Activated CD8-positive, alpha-beta T cell treated with anti-CD3 and anti-CD28 coated beads, Interleukin-2, amount 10 ng/mL, durations not matched to agents 7 days and 5 days (primary cell): ENCODE results near the gene DLG2. TPM values are rescaled to one million over a fixed set of nuclear protein-coding genes. Genes with fewer than 3 reads are reported as not detected.

ENCODE experiments used
- ATAC-seq: fragments of 150-1000 bp; cut with Tn5 transposase; one replicate; pipeline ENCODE4 v1.10.0; 2021; ENCODE audit warnings: moderate library complexity
- CTCF ChIA-PET: fragments of 350-600 bp; sonication (Branson Sonifier 250); formaldehyde crosslinking; loops from one replicate; lab custom pipeline; 2021; ENCODE audit warnings: antibody characterized with exemption; lab: Charles Lee
- POLR2A ChIA-PET: fragments of 350-600 bp; sonication (Branson Sonifier 250); formaldehyde crosslinking; loops from one replicate; lab custom pipeline; 2021; ENCODE audit warnings: antibody characterized with exemption; lab: Charles Lee
- DNase-seq: peaks from one replicate; pipeline ENCODE4 v3.0.0-alpha.2; 2020
- H3K27ac Mint-ChIP-seq: one replicate; pipeline ENCODE4 v1.8.0; 2021; ENCODE audit warnings: mild to moderate bottlenecking, mixed read lengths
- H3K27me3 Mint-ChIP-seq: one replicate; pipeline ENCODE4 v1.8.0; 2021; ENCODE audit warnings: low read depth, mixed read lengths
- H3K36me3 Mint-ChIP-seq: one replicate; pipeline ENCODE4 v1.8.0; 2021; ENCODE audit warnings: low read depth, mixed read lengths
- H3K4me1 Mint-ChIP-seq: one replicate; pipeline ENCODE4 v1.8.0; 2021; ENCODE audit warnings: low read depth, mixed read lengths
- H3K4me3 Mint-ChIP-seq: one replicate; pipeline ENCODE4 v1.8.0; 2021; ENCODE audit warnings: mild to moderate bottlenecking, mixed read lengths
- H3K9me3 Mint-ChIP-seq: one replicate; pipeline ENCODE4 v1.8.0; 2022; ENCODE audit warnings: mixed read lengths; ENCODE audit not compliant: insufficient read depth
- total RNA-seq, 2 experiments: library from RNA; stranded (reverse); gene quantifications; one replicate each; pipeline ENCODE4 v1.2.3, GENCODE V29; 2021

The DLG2 gene
- total RNA-seq, 2 experiments from 2014 or later: 1.3 to 1.6 TPM

DNA sequence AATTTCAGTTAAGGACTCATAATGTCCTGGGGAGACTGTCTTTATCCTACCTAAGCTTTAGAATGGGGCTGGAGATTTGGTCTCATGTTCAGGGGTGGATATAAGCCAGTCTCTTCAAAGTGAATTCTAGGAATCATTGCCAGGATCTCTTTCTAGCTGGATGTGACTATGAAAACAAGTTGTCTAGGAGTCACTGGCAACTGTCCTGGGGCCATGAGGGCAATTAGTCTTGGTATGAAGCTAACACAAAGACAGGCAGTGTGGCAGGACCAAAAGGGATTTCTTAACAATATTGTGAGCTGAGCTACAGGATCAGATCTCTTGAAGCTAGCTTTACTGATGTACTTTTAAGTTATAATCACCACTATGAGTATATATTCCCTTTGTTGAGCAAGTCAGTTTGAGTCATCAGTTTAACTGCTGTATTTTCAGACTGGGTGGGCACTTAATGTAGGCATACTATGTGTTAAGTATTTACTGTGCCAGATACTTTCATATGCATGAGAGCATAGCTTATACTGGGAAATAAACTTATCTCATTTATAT lies 1951.0 kb downstream of the DLG2 start:
- Mint-ChIP-seq H3K4me1 (no peaks in the 10 kb centered on the region), H3K9me3 (no peaks in the 10 kb centered on the region), H3K27ac (no peak overlapping the region), H3K27me3 (no peaks in the 10 kb centered on the region), H3K4me3 (no peak overlapping the region), H3K36me3 (no peaks in the 10 kb centered on the region)
- no peak for DNase-seq
- CTCF ChIA-PET: no interaction called here
- POLR2A ChIA-PET: no interaction called here
- ATAC-seq: no peak

DNA sequence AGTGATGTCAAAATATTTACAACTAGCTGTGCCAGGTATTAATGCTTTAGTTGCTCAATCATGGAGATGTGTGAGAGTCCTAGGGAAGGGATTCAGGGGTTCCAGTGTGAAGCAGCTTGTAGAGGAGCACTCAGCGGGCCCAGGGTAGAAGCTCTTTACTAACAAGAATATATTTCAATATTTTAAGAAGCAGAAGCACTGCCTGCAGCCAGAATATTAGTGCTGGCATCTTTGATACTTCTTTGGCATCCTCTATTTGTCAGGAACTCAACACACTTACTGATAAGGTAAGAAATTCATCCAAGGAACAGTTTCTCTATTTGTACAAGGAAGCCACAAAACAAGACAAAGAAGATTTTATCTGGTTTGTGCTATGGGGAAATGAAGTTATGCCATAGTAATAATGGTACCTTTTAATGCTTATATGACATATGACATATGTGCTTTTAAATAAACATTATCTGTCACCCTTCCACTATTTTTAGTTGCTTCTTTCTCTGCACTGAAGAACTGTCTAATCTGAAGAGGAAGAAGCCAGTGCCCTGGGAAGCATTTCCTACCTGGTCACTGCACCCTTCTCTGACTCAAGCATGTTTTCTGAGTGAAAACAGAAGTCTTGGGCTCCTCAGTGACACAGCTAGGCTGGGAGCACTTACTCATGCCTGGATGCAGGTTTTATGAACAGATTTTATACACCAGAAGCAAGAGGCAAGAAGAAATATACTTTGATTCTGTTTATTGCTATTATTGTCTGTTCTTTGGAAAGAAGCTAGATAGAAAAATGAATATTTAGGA lies 1952.8 kb downstream of the DLG2 start:
- H3K4me3 Mint-ChIP-seq: no peak overlapping the region
- H3K27me3 Mint-ChIP-seq: no peaks in the 10 kb centered on the region
- H3K4me1 Mint-ChIP-seq: no peaks in the 10 kb centered on the region
- no peaks in the 10 kb centered on the region for H3K36me3 Mint-ChIP-seq
- ChIA-PET POLR2A (no interaction called here), CTCF (no interaction called here)
- no peaks in the 10 kb centered on the region for H3K9me3 Mint-ChIP-seq
- H3K27ac Mint-ChIP-seq: no peak overlapping the region
- DNase-seq: no peak
- ATAC-seq: no peak

GRCh38 chr11:83671289-83671688 lies 1955.9 kb downstream of the DLG2 start:
- CTCF ChIA-PET: no interaction called here
- H3K27ac Mint-ChIP-seq: no peak overlapping the region
- no peaks in the 10 kb centered on the region for H3K9me3 Mint-ChIP-seq
- DNase-seq (no peak), ATAC-seq (no peak)
- H3K36me3 Mint-ChIP-seq: no peaks in the 10 kb centered on the region
- POLR2A ChIA-PET: no interaction called here
- H3K27me3 Mint-ChIP-seq: no peaks in the 10 kb centered on the region
- H3K4me3 Mint-ChIP-seq: no peak overlapping the region
- H3K4me1 Mint-ChIP-seq: no peaks in the 10 kb centered on the region

GRCh38 chr11:83666149-83666548 lies 1961.0 kb downstream of the DLG2 start:
- CTCF ChIA-PET: no interaction called here

DNA sequence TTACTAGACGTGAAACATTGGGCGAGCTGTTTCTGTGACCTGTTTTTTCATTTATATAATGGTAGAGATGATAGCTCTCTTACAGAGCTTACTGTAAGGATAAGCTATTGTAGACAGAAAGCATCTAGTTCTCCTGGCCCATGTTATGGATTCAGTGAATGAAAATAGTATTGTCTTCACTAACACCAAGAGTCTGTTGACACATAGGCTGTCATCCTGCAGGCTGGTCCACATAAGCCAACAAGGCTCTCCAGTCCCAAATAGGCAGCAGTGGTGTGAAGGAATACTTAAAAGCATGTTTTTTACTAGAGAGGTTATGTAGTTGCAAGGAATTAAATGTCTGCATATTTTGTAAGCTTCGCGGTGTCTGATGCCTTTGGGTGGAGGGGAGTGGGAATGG lies 1963.2 kb downstream of the DLG2 start:
- Mint-ChIP-seq H3K36me3 (no peaks in the 10 kb centered on the region), H3K27ac (no peak overlapping the region), H3K27me3 (no peaks in the 10 kb centered on the region), H3K9me3 (no peaks in the 10 kb centered on the region), H3K4me3 (no peak overlapping the region), H3K4me1 (no peaks in the 10 kb centered on the region)
- ATAC-seq: no peak
- DNase-seq: no peak
- ChIA-PET CTCF (no interaction called here), POLR2A (no interaction called here)

More at GRCh38 chr11:83666149-83666548, 1961.0 kb downstream of the DLG2 start:
- ATAC-seq: no peak
- H3K27ac Mint-ChIP-seq: no peak overlapping the region
- H3K4me1 Mint-ChIP-seq: no peaks in the 10 kb centered on the region
- POLR2A ChIA-PET: no interaction called here
- DNase-seq: no peak
- H3K9me3 Mint-ChIP-seq: no peaks in the 10 kb centered on the region
- H3K4me3 Mint-ChIP-seq: no peak overlapping the region
- no peaks in the 10 kb centered on the region for H3K27me3 Mint-ChIP-seq
- H3K36me3 Mint-ChIP-seq: no peaks in the 10 kb centered on the region

DNA sequence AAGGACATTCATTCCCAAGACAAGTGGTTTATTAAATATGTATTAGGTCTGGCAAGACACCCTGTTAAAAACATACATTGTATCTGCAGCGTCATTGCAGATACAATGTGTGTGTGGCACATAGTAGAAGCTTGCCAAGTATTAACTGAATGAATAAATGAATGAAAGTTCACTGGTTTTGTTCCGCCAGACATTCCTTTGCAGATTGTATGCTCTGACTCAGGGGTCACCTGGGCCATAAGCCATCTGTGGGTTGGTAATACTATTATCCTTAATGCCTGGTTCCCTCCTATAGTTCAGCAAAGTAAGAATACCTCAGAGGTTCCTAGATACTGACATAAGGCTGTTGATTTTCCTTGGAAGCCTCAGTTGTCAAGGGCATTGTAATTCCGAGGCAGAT lies 1963.7 kb downstream of the DLG2 start:
- no peaks in the 10 kb centered on the region for H3K4me1 Mint-ChIP-seq
- no peaks in the 10 kb centered on the region for H3K27me3 Mint-ChIP-seq
- CTCF ChIA-PET: no interaction called here
- no peak overlapping the region for H3K27ac Mint-ChIP-seq
- POLR2A ChIA-PET: no interaction called here
- H3K4me3 Mint-ChIP-seq: no peak overlapping the region
- no peak for DNase-seq
- no peak for ATAC-seq
- no peaks in the 10 kb centered on the region for H3K9me3 Mint-ChIP-seq
- H3K36me3 Mint-ChIP-seq: no peaks in the 10 kb centered on the region

GRCh38 chr11:83662494-83662893 lies 1964.7 kb downstream of the DLG2 start:
- Mint-ChIP-seq H3K4me1 (no peaks in the 10 kb centered on the region), H3K27ac (no peak overlapping the region), H3K36me3 (no peaks in the 10 kb centered on the region), H3K27me3 (no peaks in the 10 kb centered on the region), H3K4me3 (no peak overlapping the region), H3K9me3 (no peaks in the 10 kb centered on the region)
- POLR2A ChIA-PET: no interaction called here
- ATAC-seq: no peak
- CTCF ChIA-PET: no interaction called here
- no peak for DNase-seq

- POLR2A ChIA-PET: no interaction called here
- Mint-ChIP-seq H3K27ac (no peak overlapping the region), H3K36me3 (no peaks in the 10 kb centered on the region), H3K4me3 (no peak overlapping the region), H3K27me3 (no peaks in the 10 kb centered on the region), H3K4me1 (no peaks in the 10 kb centered on the region), H3K9me3 (no peaks in the 10 kb centered on the region)
- CTCF ChIA-PET: no interaction called here
- ATAC-seq (no peak), DNase-seq (no peak)
These were observed 1965.4 kb downstream of the DLG2 start for GRCh38 chr11:83661491-83662350.

GRCh38 chr11:83659466-83659865 lies 1967.7 kb downstream of the DLG2 start:
- H3K27ac Mint-ChIP-seq: no peak overlapping the region
- POLR2A ChIA-PET: no interaction called here

DNA sequence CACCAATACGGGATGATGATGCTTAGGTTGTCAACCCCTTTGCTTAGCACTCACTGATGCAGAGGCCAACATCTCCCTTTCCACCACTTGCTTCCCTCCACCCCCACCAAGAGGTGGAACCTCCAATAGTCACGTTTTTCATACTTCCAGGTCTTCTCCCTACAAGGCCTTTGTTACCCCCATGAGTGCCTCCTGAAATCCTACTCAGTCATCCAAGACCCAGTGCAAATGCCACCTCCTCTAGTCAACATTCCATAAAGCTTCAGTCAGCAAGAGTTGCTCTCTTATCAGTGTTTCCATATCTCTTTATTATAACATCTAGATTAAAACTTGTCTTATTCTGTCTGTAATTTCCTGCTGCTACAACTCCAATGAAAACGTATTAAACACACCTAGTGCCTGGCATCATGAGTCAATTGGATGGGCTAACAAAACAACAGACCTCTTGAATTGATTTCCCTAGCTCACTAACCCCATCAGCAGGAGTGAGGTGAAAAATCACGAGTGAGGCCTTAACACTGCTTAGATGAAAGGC lies 1970.3 kb downstream of the DLG2 start:
- Mint-ChIP-seq H3K27ac (no peak overlapping the region), H3K36me3 (no peaks in the 10 kb centered on the region), H3K4me1 (no peaks in the 10 kb centered on the region), H3K27me3 (peaks cover 2% of the 10 kb centered on the region), H3K9me3 (no peaks in the 10 kb centered on the region), H3K4me3 (no peak overlapping the region)
- no peak for DNase-seq
- ATAC-seq: no peak
- ChIA-PET POLR2A (no interaction called here), CTCF (no interaction called here)

More at GRCh38 chr11:83659466-83659865, 1967.7 kb downstream of the DLG2 start:
- H3K4me1 Mint-ChIP-seq: no peaks in the 10 kb centered on the region
- no peak overlapping the region for H3K4me3 Mint-ChIP-seq
- DNase-seq (no peak), ATAC-seq (no peak)
- no peaks in the 10 kb centered on the region for H3K36me3 Mint-ChIP-seq
- no peaks in the 10 kb centered on the region for H3K9me3 Mint-ChIP-seq
- no peaks in the 10 kb centered on the region for H3K27me3 Mint-ChIP-seq
- CTCF ChIA-PET: no interaction called here

GRCh38 chr11:83655976-83656375 lies 1971.2 kb downstream of the DLG2 start:
- Mint-ChIP-seq H3K4me1 (no peaks in the 10 kb centered on the region), H3K27me3 (peaks cover 2% of the 10 kb centered on the region), H3K36me3 (no peaks in the 10 kb centered on the region), H3K27ac (no peak overlapping the region), H3K4me3 (no peak overlapping the region), H3K9me3 (no peaks in the 10 kb centered on the region)
- ChIA-PET POLR2A (no interaction called here), CTCF (no interaction called here)
- DNase-seq (no peak), ATAC-seq (no peak)

- H3K9me3 Mint-ChIP-seq: no peaks in the 10 kb centered on the region
- no peaks in the 10 kb centered on the region for H3K4me1 Mint-ChIP-seq
- ATAC-seq (no peak), DNase-seq (no peak)
- CTCF ChIA-PET: no interaction called here
- H3K4me3 Mint-ChIP-seq: no peak overlapping the region
- POLR2A ChIA-PET: no interaction called here
- peaks cover 2% of the 10 kb centered on the region for H3K27me3 Mint-ChIP-seq
- H3K36me3 Mint-ChIP-seq: no peaks in the 10 kb centered on the region
- no peak overlapping the region for H3K27ac Mint-ChIP-seq
These were observed 1977.7 kb downstream of the DLG2 start for GRCh38 chr11:83649528-83649855.
